OCI-M2 (cell line): ENCODE results near the gene CDC42.

ENCODE experiments used
- DNase-seq: peaks from one replicate; lab custom pipeline; 2025; ENCODE audit not compliant: unreplicated experiment; lab: John Stamatoyannopoulos, UW

The CDC42 gene

DNA sequence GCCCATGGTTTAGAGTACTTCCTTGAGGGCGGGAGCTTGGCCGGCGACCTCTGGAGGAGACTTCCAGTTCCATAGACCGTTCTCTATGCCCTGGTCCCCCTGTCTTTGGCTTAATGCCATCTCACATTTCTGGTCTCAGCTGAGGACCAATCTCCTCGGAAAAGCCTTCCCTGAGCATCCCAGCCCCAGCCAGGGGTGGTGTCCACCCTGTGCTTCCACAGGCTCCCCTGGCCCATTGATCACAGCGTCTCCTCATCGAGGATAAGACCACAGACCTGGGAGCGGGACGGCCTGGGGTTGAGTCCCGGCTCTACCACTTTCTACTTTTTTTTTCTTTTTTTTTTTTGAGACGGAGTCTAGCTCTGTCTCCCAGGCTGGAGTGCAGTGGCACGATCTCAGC lies 75.9 kb downstream of the CDC42 start:
- no peak for DNase-seq

DNA sequence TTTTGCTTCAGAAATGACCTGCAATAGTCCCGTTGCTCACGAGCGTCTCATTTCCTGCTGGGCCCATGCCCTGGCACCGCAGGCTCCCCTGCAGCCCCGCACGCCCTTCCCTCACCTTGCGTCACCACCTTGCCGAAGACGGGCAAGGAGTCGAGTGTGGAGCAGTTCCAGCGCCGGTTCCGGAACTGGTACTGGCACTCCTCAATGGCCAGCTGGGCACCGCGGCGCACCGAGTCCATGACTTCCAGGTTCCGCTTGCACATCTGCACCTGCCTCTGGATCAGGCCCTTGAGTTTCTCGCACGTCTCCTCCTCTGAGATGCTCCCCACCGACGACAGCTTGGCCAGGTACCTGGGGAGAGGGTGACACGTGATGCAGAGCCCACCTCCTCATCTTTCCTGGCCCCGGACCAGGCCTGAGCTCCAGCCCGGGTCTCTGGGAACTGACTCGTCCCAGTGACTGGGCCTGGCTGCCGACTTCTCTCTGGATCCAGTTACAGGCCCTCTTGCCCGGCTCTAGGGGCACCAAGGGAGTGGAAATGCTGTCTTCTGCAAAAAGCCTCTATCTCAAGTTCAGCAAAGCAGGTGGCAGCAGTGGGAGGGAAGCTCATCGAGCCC lies 77.1 kb downstream of the CDC42 start:
- no peak for DNase-seq

DNA sequence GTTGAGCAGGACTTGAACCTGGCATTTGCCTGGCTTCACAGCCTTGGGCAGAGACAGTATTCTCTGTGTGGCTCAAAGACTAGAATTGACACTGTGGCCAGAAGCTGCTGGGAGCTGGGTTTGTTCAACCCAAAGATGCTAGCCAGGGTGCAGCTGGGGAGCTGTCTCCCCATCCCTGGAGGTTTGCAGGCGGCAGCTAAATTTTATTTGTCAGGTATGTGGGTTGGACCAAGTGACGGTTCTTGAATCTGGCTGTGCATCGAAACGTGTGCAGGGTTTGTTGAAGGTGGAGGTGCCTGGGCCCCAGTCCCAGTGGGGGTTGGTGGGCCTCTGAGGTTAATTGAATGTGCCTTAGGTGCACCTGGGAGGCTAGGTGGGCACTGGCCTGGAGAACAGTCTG lies 78.6 kb downstream of the CDC42 start:
- DNase-seq, result no peak

DNA sequence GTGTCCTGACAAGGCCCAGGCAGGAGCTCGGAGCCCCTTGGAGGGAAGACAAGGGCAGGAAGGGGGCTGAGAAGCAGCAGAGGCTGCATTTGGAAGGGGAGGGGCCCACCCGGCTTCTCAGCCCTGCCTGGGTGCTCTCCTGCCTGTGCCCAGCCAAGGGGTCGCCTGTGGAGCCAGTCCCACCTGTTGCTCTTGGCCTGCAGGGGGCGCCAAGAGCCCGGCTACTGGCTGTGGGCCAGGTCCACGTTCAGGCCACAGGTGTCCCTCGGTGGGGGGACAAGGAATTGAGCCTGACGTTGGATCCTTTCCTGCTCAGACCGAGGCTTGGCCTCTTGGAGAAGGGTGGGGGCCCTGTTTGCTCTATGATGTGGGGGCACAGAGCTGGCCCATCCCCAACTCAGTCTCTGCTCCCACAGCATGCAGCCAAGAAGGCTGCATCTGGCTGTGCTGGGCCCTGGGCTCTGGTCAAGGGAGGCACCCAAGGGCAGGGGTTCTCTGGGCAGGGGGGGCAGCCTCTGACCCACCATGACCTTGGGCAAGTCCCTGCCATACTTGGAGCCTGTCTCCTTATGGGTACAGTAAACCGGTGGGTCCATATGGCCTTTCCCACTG lies 79.5 kb downstream of the CDC42 start:
- no peak for DNase-seq

DNA sequence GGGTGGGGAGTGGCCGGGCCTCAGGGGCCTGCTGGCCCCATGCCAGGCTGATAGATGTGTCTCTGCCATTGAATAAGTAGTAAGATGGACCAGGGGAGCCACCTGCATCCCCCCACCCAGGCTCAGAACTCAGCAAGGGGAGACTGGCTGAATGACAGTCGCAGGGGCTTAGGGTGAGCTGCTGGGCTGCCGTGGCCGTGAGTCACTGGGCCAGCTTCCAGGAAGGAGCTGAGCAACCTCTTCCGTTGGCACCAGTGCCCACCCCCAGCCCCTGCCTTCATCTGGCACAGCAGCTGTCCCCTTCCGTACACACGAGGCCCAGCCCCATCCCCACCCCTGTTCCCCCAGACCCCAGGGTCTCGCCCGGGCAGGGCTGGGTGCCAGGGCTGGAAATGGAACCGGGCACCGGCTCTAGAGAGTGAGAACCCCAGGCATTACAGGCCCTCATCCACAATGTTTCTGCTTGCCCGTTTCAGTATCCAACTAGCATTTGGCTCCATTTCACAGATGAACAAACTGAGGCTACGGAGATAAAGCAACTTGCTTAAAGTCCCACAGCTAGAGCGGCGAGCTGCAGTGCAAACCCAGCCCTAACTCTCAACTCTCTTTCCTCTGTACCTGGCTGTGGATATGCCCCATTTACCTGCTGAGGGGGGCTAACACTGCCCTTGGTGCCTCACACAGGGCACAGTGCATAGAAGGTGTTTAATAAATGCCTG lies 80.2 kb downstream of the CDC42 start:
- no peak for DNase-seq

DNA sequence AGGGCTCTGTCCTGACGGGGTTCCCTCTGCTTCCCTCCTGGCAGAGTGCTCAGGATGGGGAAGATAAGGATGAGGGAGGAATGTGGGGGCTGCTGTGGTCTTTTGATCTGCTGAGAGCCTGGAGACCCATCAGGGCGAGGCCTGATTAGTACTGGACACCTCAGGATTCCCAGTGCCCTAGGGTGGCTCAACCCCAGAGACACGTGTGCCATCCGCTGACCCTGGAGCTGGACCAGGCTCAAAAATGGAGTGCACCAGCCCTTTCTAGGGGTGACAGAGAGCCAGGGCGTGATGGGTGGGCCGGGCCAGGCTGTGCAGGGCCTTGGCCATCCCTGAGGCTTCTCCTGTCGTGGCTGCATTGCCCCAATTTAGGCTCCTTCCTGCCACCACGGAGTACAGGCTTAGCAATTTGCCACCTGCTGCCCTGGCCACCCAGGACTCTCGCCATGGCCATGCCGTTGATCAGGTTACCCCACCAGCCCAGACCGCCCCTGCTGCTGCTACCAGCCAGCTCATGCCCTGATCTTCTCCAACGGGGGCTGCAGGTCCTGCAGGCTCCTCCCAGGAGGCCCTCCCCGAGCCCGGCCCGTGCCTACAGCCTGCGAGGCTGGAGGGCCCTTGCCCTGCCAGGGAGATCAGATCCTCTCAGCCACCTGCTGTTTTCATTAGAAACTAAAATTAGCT lies 80.9 kb downstream of the CDC42 start:
- DNase-seq, result no peak

DNA sequence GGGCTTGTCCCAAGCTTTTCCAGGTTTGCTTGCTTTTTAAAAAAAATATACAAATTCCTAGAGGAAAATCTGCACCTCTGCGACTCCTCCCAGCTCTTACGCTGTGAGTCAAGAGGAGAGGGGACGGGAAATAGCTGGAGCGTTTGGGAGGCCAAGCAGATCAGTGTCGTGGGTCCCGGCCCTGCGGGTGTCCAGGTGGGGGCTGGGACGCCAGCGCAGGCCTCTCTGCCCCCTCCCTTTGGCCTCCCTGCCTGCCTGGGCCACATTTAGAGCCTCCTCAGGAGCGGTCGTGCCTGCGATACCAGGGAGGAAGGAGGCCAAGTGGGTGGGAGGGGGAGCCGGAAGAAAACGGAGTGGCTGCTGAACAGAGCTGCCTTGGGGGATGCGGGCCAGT lies 81.4 kb downstream of the CDC42 start:
- DNase-seq, result no peak

DNA sequence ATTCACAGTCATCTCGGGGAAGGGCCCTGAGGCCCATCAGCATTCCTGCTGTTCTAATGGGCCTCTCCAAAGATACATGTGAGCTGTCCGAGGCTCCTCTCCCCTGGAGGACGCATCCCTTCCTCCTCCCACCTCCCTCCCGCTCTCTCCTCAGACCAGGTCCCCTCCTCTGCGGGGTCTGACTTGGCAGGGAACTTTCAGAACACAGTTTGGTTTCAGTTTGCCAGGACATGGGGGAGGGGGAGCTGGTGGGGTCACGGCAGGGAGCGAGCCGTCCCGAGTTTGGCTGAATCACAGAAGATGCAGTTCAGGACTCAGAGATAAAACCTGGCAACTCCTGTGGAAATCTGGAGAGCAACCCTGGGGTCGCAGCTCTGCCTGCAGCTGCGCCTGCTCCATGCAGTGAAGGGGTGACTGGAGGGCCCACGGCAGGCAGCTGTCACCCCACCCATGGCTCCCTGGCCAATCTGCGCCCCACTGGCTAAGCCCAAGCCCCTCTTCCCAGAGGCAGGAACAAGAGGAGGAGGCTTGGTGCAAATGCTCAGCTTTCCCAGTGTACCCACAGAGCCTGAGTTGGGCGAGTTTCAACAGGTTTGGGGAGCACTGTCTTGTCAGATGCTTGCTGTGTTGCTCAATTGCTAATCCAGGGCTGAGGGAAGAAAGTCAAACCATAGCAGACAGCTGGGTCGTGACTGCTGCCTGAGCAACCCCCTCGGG lies 84.7 kb downstream of the CDC42 start:
- no peak for DNase-seq

DNA sequence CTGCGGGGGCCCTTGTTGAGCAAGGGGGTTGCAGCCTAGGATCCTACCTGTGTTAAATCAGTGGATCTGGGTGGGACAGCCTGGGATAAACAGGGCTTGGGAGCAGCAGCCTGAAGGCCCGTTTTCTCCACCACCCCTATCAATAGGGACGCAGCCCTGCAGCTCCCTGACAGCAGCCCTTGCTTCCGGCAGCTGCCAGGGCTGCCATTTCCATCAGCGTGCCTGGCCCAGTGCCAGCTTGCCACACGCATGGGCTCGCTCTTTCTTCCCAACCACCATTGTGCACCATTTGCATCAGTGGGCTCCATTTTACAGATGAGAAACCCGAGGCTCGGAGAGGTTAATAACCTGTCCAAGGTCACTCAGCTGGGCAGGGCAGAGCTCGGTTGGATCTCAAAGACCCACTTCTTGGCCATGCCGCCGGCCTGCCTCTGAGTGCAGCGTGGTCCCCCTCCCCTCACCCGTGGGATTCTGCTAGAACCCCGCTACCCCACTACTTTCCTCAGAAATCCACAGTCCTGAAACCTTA lies 86.6 kb downstream of the CDC42 start:
- no peak for DNase-seq

DNA sequence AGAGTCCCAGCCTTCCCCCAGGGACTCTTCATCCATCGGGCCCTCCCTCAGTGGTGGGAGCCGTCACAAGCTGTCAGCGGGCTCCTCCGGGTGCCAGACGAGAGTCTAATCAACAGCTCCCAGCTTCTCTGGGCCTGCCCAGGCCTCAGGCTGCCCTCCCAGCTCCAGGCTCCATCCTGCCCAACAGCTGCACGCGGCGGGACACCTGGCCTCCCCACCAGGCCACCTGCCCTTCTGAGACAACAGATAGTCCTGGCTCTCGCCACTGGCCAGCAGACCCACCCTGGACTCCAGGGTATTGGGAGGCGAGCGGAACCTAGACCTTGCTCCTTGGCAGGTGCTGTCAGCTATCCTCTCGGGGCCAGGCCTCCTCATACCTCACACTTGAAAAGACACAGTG lies 87.3 kb downstream of the CDC42 start:
- no peak for DNase-seq
